ENCODE data around the gene CCDC171. TPM values are rescaled to one million over a fixed set of nuclear protein-coding genes. Genes with fewer than 3 reads are reported as not detected.
A peak's percentile ranks its signal among the peaks of the same experiment; 100 is the strongest.

CCDC171 gene
- total and polyA plus RNA-seq, 5 donors from 2014 or later: 0.05 to 1.1 (median 0.29) TPM

- Mint-ChIP-seq H3K4me3 (no peak overlapping the region), H3K27ac (no peak overlapping the region), H3K4me1 (no peaks in the 10 kb centered on the region), H3K36me3 (no peaks in the 10 kb centered on the region), H3K27me3 (peaks cover 12% of the 10 kb centered on the region), H3K9me3 (peaks cover 0 to 2% (median 0%) of the 10 kb centered on the region in 7 donors)
- Histone ChIP-seq H3K4me3 (ENCODE audit: low read depth, low read length) (no peak overlapping the region), H3K9me3 (ENCODE audit: control insufficient read depth in 2 of 2, low read length in 2 of 2) (no peaks in the 10 kb centered on the region), H3K27ac (ENCODE audit: insufficient read depth, low read length, poor library complexity, severe bottlenecking) (no peak overlapping the region), H3K4me1 (ENCODE audit: control insufficient read depth, insufficient read depth, low read length, poor library complexity, severe bottlenecking) (no peaks in the 10 kb centered on the region), H3K36me3 (ENCODE audit: control insufficient read depth, insufficient read depth, low read length) (no peaks in the 10 kb centered on the region), H3K27me3 (ENCODE audit: control insufficient read depth, insufficient read depth, low read length) (no peaks in the 10 kb centered on the region)
- no peak for ATAC-seq (ENCODE audit: low read depth in 2 of 2)
- DNase-seq: no peak
These were observed 87.3 kb downstream of the CCDC171 start for GRCh38 chr9:15640121-15640520.

- no peak overlapping the region for H3K4me3 Mint-ChIP-seq
- Histone ChIP-seq H3K36me3 (ENCODE audit: control insufficient read depth, insufficient read depth, low read length) (no peaks in the 10 kb centered on the region), H3K27me3 (ENCODE audit: control insufficient read depth, insufficient read depth, low read length) (no peaks in the 10 kb centered on the region), H3K4me3 (ENCODE audit: low read depth, low read length) (no peak overlapping the region), H3K4me1 (ENCODE audit: control insufficient read depth, insufficient read depth, low read length, poor library complexity, severe bottlenecking) (no peaks in the 10 kb centered on the region), H3K9me3 (ENCODE audit: control insufficient read depth in 2 of 2, low read length in 2 of 2) (no peaks in the 10 kb centered on the region), H3K27ac (ENCODE audit: insufficient read depth, low read length, poor library complexity, severe bottlenecking) (no peak overlapping the region)
- no peaks in the 10 kb centered on the region for H3K4me1 Mint-ChIP-seq
- ATAC-seq (ENCODE audit: low read depth in 2 of 2) (no peak), DNase-seq (no peak)
- peaks cover 0 to 3% (median 1%) of the 10 kb centered on the region in 7 donors for H3K9me3 Mint-ChIP-seq
- H3K27me3 Mint-ChIP-seq: peaks cover 12% of the 10 kb centered on the region
- H3K36me3 Mint-ChIP-seq: no peaks in the 10 kb centered on the region
- no peak overlapping the region for H3K27ac Mint-ChIP-seq
These were observed 88.4 kb downstream of the CCDC171 start for GRCh38 chr9:15641291-15641690.

GRCh38 chr9:15642369-15642962 is 89.6 kb downstream of the CCDC171 start:
- Mint-ChIP-seq H3K4me1 (no peaks in the 10 kb centered on the region), H3K4me3 (no peak overlapping the region), H3K27ac (no peak overlapping the region), H3K36me3 (no peaks in the 10 kb centered on the region), H3K9me3 (peaks cover 0 to 3% (median 1%) of the 10 kb centered on the region in 7 donors), H3K27me3 (peaks cover 12% of the 10 kb centered on the region)
- Histone ChIP-seq H3K4me3 (ENCODE audit: low read depth, low read length) (no peak overlapping the region), H3K9me3 (ENCODE audit: control insufficient read depth in 2 of 2, low read length in 2 of 2) (no peaks in the 10 kb centered on the region), H3K36me3 (ENCODE audit: control insufficient read depth, insufficient read depth, low read length) (no peaks in the 10 kb centered on the region), H3K4me1 (ENCODE audit: control insufficient read depth, insufficient read depth, low read length, poor library complexity, severe bottlenecking) (no peaks in the 10 kb centered on the region), H3K27me3 (ENCODE audit: control insufficient read depth, insufficient read depth, low read length) (no peaks in the 10 kb centered on the region), H3K27ac (ENCODE audit: insufficient read depth, low read length, poor library complexity, severe bottlenecking) (no peak overlapping the region)
- ATAC-seq (ENCODE audit: low read depth in 2 of 2) (no peak), DNase-seq (peak in 2 of 3 donors; percentile 12 to 40)

- Histone ChIP-seq H3K27ac (ENCODE audit: insufficient read depth, low read length, poor library complexity, severe bottlenecking) (no peak overlapping the region), H3K4me1 (ENCODE audit: control insufficient read depth, insufficient read depth, low read length, poor library complexity, severe bottlenecking) (no peaks in the 10 kb centered on the region), H3K27me3 (ENCODE audit: control insufficient read depth, insufficient read depth, low read length) (no peaks in the 10 kb centered on the region), H3K36me3 (ENCODE audit: control insufficient read depth, insufficient read depth, low read length) (no peaks in the 10 kb centered on the region), H3K9me3 (ENCODE audit: control insufficient read depth in 2 of 2, low read length in 2 of 2) (no peaks in the 10 kb centered on the region), H3K4me3 (ENCODE audit: low read depth, low read length) (no peak overlapping the region)
- no peak overlapping the region for H3K27ac Mint-ChIP-seq
- H3K4me3 Mint-ChIP-seq: no peak overlapping the region
- ATAC-seq (ENCODE audit: low read depth in 2 of 2) (no peak), DNase-seq (no peak)
- no peaks in the 10 kb centered on the region for H3K27me3 Mint-ChIP-seq
- H3K9me3 Mint-ChIP-seq: peaks cover 0 to 10% (median 4%) of the 10 kb centered on the region in 7 donors
- no peaks in the 10 kb centered on the region for H3K4me1 Mint-ChIP-seq
- no peaks in the 10 kb centered on the region for H3K36me3 Mint-ChIP-seq
These were observed 117.4 kb downstream of the CCDC171 start for GRCh38 chr9:15670246-15670645.

GRCh38 chr9:15670894-15671293 is 118.1 kb downstream of the CCDC171 start:
- H3K27me3 Mint-ChIP-seq: no peaks in the 10 kb centered on the region
- peaks cover 0 to 10% (median 4%) of the 10 kb centered on the region in 7 donors for H3K9me3 Mint-ChIP-seq
- no peaks in the 10 kb centered on the region for H3K27me3 ChIP-seq (ENCODE audit: control insufficient read depth, insufficient read depth, low read length)
- no peak for DNase-seq
- no peaks in the 10 kb centered on the region for H3K4me1 ChIP-seq (ENCODE audit: control insufficient read depth, insufficient read depth, low read length, poor library complexity, severe bottlenecking)
- H3K9me3 ChIP-seq (ENCODE audit: control insufficient read depth in 2 of 2, low read length in 2 of 2): no peaks in the 10 kb centered on the region
- no peak for ATAC-seq (ENCODE audit: low read depth in 2 of 2)
- no peak overlapping the region for H3K4me3 ChIP-seq (ENCODE audit: low read depth, low read length)
- peaks cover 3% of the 10 kb centered on the region for H3K36me3 Mint-ChIP-seq
- no peak overlapping the region for H3K4me3 Mint-ChIP-seq
- no peak overlapping the region for H3K27ac ChIP-seq (ENCODE audit: insufficient read depth, low read length, poor library complexity, severe bottlenecking)
- H3K27ac Mint-ChIP-seq: no peak overlapping the region
- H3K36me3 ChIP-seq (ENCODE audit: control insufficient read depth, insufficient read depth, low read length): no peaks in the 10 kb centered on the region
- H3K4me1 Mint-ChIP-seq: no peaks in the 10 kb centered on the region

- Mint-ChIP-seq H3K4me1 (no peaks in the 10 kb centered on the region), H3K36me3 (peaks cover 6% of the 10 kb centered on the region), H3K4me3 (no peak overlapping the region), H3K27me3 (no peaks in the 10 kb centered on the region), H3K9me3 (peaks cover 0 to 5% (median under 1%) of the 10 kb centered on the region in 7 donors), H3K27ac (no peak overlapping the region)
- H3K27ac ChIP-seq (ENCODE audit: insufficient read depth, low read length, poor library complexity, severe bottlenecking): no peak overlapping the region
- no peak for DNase-seq
- no peak overlapping the region for H3K4me3 ChIP-seq (ENCODE audit: low read depth, low read length)
- H3K27me3 ChIP-seq (ENCODE audit: control insufficient read depth, insufficient read depth, low read length): no peaks in the 10 kb centered on the region
- H3K9me3 ChIP-seq (ENCODE audit: control insufficient read depth in 2 of 2, low read length in 2 of 2): no peaks in the 10 kb centered on the region
- ATAC-seq (ENCODE audit: low read depth in 2 of 2): no peak
- H3K36me3 ChIP-seq (ENCODE audit: control insufficient read depth, insufficient read depth, low read length): no peaks in the 10 kb centered on the region
- no peaks in the 10 kb centered on the region for H3K4me1 ChIP-seq (ENCODE audit: control insufficient read depth, insufficient read depth, low read length, poor library complexity, severe bottlenecking)
These were observed 140.9 kb downstream of the CCDC171 start for GRCh38 chr9:15693701-15694100.

GRCh38 chr9:15696979-15697378 is 144.1 kb downstream of the CCDC171 start:
- Histone ChIP-seq H3K9me3 (ENCODE audit: control insufficient read depth in 2 of 2, low read length in 2 of 2) (no peaks in the 10 kb centered on the region), H3K4me3 (ENCODE audit: low read depth, low read length) (no peak overlapping the region), H3K27me3 (ENCODE audit: control insufficient read depth, insufficient read depth, low read length) (no peaks in the 10 kb centered on the region), H3K4me1 (ENCODE audit: control insufficient read depth, insufficient read depth, low read length, poor library complexity, severe bottlenecking) (no peaks in the 10 kb centered on the region), H3K36me3 (ENCODE audit: control insufficient read depth, insufficient read depth, low read length) (no peaks in the 10 kb centered on the region), H3K27ac (ENCODE audit: insufficient read depth, low read length, poor library complexity, severe bottlenecking) (no peak overlapping the region)
- Mint-ChIP-seq H3K4me3 (no peak overlapping the region), H3K27ac (no peak overlapping the region), H3K36me3 (peaks cover 7% of the 10 kb centered on the region), H3K27me3 (no peaks in the 10 kb centered on the region), H3K4me1 (no peaks in the 10 kb centered on the region), H3K9me3 (peaks cover 0 to 4% (median 0%) of the 10 kb centered on the region in 7 donors)
- DNase-seq (no peak), ATAC-seq (ENCODE audit: low read depth in 2 of 2) (no peak)

- no peak overlapping the region for H3K4me3 ChIP-seq (ENCODE audit: low read depth, low read length)
- H3K36me3 ChIP-seq (ENCODE audit: control insufficient read depth, insufficient read depth, low read length): no peaks in the 10 kb centered on the region
- Mint-ChIP-seq H3K4me1 (no peaks in the 10 kb centered on the region), H3K4me3 (no peak overlapping the region), H3K27ac (no peak overlapping the region), H3K36me3 (peaks cover 7% of the 10 kb centered on the region), H3K27me3 (no peaks in the 10 kb centered on the region), H3K9me3 (peaks cover 0 to 5% (median 0%) of the 10 kb centered on the region in 7 donors)
- no peaks in the 10 kb centered on the region for H3K9me3 ChIP-seq (ENCODE audit: control insufficient read depth in 2 of 2, low read length in 2 of 2)
- ATAC-seq (ENCODE audit: low read depth in 2 of 2) (no peak), DNase-seq (no peak)
- no peaks in the 10 kb centered on the region for H3K4me1 ChIP-seq (ENCODE audit: control insufficient read depth, insufficient read depth, low read length, poor library complexity, severe bottlenecking)
- H3K27me3 ChIP-seq (ENCODE audit: control insufficient read depth, insufficient read depth, low read length): no peaks in the 10 kb centered on the region
- H3K27ac ChIP-seq (ENCODE audit: insufficient read depth, low read length, poor library complexity, severe bottlenecking): no peak overlapping the region
These were observed 144.6 kb downstream of the CCDC171 start for GRCh38 chr9:15697446-15697851.

Measured in CD4-positive, CD25-positive, alpha-beta regulatory T cell (primary cell).